Measurements from ENCODE around the gene SLC39A8.

GRCh38 chr4:102321260-102321995 lies 23.9 kb downstream of the SLC39A8 start:
- no peak for TF ChIP-seq TOE1 (IDR thresholded peaks at IDR 0.05; ENCODE audit: borderline replicate concordance)
- no peak for TF ChIP-seq TOE1 (CRISPR knock-in tag; IDR thresholded peaks at IDR 0.05; ENCODE audit: borderline replicate concordance, low read depth)
- no peak for TF ChIP-seq NFYB (IDR thresholded peaks at IDR 0.05; ENCODE audit: extremely low read depth, insufficient read length)
- no peak for TF ChIP-seq CHD4 (IDR thresholded peaks at IDR 0.05; ENCODE audit: insufficient read depth, insufficient replicate concordance, low read depth, low read length, poor library complexity, severe bottlenecking)
- no peak for TF ChIP-seq HDAC2 (IDR thresholded peaks at IDR 0.05)
- TF ChIP-seq SMARCA5 (IDR thresholded peaks at IDR 0.05) = no peak
- no peak for TF ChIP-seq BCL6 (CRISPR knock-in tag; IDR thresholded peaks at IDR 0.05)
- no peak for TF ChIP-seq MXI1 (IDR thresholded peaks at IDR 0.05; ENCODE audit: low read depth, low read length)
- no peak for TF ChIP-seq HDAC1 (IDR thresholded peaks at IDR 0.05)
- no peak for TF ChIP-seq NFE2L1 (tag; IDR thresholded peaks at IDR 0.05; ENCODE audit: borderline replicate concordance, low read depth)
- no peak for TF ChIP-seq GTF2B (IDR thresholded peaks at IDR 0.05; ENCODE audit: extremely low read depth, insufficient read length)
